HG02973 (cell line): ENCODE results near the gene ZSWIM7.

Experiments
- ATAC-seq: cut with Tn5 transposase; IDR thresholded peaks from one replicate; pipeline ENCODE4 v1.9.1; 2021; ENCODE audit warnings: moderate library complexity; ENCODE audit not compliant: unreplicated experiment

ZSWIM7 gene, protein sequence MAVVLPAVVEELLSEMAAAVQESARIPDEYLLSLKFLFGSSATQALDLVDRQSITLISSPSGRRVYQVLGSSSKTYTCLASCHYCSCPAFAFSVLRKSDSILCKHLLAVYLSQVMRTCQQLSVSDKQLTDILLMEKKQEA

DNA sequence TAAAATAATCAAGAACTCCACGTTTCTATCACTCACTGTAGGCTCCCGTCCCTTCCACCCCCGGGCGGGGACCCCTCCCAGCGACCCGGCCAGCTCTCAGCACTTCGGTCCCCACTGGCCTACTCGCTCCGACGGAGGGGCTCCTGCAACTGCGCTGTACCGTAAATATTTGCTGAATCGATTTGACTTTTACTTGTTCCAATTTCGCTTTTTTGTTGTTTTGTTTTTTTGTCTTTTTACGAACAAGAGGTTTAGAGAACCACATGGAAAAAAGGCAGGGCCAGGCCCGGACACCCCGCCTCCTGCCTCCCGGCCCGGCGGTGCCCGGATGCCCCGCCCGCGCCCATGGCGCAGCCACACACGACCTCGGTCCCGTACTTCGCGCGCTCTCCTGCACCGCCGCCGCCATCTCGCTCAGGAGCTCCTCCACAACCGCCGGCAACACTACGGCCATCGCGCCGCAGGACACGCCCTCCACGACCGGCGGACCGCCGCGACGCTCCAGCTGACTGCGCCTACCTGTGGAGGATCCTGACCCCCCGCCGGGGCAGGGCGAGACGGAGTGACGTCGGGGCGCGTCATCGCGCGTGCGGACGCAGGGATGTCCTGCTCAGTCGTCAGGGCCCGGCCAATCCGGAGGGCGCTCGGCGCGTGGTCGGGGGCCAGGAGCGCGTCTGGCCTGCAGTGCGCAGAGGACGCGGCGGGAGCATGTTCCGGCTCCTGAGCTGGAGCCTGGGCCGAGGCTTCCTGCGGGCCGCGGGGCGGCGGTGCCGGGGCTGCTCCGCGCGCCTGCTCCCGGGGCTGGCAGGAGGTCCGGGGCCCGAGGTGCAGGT is at the start of gene ZSWIM7, which contains the start of gene TTC19:
Gene ZSWIM7 (minus strand): TSS at position 564 of the 833 bp plus-strand sequence. CDS start 110 bp downstream, at position 454.
Gene TTC19 (plus strand): TSS at position 684 of the 833 bp plus-strand sequence. CDS start 25 bp downstream, at position 709.
- peak; percentile 91 for ATAC-seq

DNA sequence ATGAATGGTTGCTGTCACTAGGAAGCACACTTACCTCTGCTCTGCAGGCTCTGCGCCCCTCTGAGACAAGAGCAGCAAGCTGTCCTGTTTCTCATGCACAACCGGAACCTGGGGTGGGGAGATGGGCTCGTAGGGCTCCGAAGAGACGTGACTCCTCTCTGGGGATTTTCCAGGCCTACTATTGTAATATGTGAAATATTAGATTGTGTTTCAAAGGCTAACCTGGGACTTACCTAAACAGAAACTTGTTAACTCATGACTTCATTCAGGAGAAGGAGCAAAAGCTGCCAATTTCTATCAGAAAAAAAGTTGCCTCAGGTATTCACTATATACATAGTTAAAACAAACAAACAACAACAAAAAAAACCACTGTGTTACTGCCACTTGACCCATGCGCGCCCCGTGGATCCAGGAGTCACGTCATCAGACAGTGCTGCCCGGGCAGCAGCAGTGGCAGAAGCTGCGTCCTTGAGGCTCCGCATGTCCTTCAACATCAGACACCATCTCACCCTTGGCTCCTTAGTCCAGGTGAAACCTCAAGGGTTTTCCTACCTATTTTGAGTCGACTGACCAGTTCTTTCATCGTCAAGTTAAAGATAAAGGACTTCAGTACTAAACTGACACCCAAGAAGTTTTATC is 49.4 kb upstream of the ZSWIM7 start:
- ATAC-seq = no peak

DNA sequence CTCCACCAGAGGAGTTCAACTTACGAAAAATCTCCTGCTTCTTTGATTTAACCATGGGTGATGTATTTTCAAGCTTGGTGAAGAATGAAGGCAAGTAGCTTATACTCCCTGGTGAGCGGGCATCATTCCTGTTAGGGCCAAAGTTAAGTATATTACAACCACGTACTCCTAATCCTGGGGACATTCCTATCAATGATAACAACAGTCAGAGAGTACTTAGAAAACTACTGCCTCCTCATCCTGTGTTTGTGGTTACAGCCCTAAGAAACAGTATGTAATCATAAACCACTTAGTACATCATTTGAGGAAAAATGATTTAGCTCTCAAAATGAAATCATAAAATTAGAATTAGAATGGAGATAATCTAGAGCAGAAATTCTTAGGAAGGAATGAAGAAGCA is 47.5 kb upstream of the ZSWIM7 start:
- ATAC-seq = no peak

DNA sequence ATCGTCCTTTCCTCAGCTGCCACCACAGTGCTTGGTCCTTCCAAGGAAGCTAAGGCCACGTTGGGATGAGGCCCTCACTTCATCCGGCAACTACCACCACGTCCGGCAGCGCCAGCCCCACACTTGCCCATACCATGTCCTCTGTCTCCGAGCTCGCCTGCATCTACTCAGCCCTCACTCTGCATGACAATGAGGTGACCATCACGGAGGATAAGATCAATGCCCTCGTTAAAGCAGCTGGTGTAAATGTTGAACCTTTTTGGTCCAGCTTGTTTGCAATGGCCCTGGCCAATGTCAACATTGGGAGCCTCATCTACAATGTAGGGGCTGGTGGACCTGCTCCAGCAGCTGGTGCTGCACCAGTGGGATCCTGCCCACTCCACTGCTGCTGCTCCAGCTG is 45.0 kb upstream of the ZSWIM7 start:
- no peak for ATAC-seq

DNA sequence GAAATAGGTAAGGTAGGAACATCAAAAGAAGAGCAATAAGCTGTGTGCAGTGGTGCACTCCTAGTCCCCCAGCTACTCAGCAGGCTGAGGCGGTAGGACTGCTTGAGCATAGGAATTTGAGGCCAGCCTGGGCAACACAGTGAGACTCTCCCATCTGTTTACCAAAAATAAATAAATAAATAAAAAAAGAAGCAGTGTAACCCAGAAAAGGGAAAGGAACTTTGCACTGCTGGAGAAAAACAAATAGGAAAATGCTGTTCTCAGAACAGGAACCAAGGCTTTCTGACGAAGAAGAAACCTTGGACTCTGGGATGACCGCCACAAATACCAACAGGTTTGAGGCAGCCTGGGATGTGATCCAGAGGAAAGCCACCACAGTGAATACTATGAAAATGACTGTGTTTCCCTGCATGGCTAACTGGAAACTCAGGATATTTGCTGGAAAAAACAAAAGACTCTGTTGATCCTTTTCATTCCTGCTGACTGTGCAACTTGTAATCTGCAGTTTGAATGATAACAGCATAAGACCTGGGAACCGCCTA is 41.3 kb upstream of the ZSWIM7 start:
- no peak for ATAC-seq

DNA sequence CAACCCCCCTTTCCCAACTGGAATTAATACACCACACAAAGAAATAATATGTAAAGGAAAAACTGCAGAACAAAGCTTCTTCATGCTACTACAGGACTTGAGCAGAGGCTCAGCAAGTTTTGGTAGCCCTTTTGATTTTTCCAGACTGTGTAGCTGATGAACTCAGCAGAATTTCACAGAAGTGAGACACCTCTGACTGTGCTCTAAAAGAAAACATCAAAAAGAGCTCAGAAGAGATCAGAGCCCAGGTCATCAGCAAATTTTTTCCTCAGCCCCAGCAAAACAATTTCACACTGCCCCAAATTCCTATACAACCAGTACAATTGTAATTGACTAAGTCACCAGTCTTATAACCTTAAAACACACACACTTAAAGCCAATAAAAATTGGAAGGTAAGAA is 38.1 kb upstream of the ZSWIM7 start:
- no peak for ATAC-seq

DNA sequence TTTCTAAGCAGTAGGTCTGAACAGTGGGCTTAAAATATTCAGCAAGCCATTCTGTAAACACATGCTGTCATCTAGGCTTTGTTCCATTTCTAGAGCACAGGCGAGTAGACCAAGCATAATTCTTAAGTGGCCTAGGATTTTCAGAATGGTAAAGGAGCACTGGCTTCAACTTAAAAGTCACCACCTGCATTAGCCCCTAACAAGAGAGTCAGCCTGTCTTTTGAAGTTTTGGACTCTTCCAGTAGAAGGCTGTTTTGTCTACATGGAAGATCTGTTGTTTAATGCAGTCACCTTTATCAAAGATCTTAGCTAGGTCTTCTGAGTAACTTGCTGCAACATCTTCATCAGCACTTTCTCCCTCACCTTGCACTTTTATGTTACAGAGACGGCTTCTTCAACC is 36.8 kb upstream of the ZSWIM7 start:
- ATAC-seq = no peak

DNA sequence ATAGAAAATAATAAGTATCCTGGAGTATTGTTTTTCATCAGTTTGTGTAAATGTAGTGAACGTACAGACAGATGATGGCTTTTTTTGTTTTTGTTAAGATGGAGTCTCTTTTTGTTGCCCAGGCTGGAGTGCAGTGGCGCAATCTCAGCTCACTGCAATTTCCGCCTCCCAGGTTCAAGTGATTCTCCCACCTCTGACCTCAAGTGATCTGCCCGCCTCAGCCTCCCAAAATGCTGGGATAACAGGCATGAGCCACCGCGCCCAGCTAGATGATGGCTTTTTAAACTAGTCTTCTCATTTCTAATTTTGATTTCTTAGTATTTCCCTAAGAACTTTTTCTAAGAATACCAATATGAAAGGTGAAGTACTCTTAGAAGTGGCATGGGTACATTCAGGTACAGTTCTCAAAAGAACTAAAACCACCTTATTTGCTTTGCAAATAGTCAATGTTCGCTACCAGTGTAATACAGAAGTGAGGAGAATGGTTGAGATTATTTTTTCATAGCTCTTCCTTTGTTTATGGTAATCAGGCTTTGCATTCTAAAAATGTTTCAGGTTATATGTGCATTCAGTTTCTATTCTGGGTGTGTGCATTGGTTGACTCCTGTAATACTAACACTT is 34.3 kb upstream of the ZSWIM7 start:
- ATAC-seq = no peak

DNA sequence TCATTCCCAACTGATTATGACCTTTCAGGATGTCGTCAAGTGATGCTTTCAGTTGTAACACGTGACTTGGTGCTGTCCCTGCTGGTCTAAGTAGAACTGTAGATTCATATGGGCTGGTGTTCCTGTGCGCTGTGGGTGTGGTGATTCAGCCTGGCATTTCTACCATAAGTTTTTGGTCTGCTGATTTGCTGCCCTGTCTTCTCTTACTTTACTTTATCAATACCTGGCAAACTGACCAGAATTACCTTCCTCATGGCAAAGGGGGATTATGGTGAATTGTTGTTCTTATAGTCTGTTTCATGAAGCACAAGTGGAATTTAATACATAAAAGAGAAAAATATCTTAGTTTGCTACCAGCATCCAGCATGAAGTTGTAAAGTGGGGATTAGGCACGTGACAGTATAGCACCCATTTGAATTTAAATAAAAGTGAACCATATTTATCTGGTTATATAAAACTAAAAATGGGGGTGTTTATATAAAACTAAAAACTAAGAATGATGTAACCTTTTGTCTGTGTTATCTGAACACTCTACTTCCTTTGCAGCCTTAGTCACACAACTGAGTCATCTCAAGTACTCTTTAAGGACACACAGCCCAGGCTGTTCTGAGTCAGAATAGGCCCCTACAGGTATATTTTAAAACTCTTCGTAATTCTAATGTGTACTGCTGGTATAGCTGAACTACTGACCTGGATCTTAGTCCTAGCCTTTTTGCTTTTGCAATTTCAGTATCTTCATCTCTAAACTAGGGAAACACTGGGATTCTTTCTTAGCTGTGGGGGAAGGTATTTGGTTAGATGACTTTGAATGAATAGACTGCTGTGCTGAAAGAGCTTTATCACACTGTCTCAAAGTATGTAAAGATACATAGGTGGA is 28.4 kb upstream of the ZSWIM7 start:
- peak; percentile 86 for ATAC-seq

DNA sequence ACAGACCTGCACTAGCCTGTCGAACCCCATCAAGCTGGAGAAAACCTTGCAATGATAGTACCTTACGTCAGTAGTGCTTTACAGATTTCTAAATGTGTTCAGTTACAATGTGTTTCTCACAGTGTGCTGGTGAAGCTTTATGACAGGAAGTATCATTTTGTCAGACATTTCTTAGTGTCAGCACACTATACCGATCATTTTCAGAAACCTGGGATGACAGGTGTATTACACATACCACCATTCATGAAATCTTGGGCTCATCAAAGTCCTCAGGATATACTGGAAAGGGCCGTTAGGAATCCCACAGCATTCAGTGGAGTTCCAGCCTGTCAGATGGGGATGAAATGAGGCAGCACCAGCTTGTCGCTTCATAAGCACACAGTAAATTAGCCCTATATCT is 27.4 kb upstream of the ZSWIM7 start:
- ATAC-seq = no peak

DNA sequence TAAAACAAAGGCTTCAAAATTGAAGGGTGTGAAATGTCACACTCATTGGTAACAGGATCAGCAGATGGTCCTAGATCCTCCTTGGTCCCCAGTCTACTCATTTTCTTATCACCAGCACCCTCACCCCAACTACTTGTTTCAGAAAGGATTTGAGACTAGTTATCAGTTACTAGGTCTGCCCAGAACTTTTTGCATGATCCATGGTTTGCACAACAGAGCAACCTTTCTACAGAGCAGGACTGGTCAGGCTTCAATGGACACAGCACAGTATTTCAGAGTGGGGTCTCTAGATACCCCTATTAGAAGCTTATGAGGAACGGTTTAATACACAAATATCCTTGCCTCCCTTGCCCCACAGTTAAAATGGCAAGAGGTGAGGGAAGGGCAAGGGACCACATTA is 25.7 kb upstream of the ZSWIM7 start:
- no peak for ATAC-seq

DNA sequence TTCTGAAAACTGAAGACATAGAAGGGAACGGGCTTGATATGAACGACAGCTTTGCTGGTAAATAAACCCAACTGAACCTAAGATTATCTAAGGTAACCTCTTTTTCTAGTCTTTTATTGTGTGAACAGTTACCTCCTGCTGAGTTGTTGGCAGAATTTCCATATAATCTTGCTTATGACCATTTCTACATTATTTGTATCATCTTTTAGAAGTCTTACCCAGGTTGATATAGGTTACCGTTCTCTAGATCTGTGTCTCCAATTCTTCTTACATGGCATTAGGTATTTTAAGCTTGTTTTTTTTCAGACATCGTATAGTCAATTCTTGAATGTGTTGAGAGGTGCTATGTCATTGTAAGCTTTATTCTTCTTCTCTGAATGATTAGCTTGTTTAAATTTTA is 24.4 kb upstream of the ZSWIM7 start:
- ATAC-seq = no peak

DNA sequence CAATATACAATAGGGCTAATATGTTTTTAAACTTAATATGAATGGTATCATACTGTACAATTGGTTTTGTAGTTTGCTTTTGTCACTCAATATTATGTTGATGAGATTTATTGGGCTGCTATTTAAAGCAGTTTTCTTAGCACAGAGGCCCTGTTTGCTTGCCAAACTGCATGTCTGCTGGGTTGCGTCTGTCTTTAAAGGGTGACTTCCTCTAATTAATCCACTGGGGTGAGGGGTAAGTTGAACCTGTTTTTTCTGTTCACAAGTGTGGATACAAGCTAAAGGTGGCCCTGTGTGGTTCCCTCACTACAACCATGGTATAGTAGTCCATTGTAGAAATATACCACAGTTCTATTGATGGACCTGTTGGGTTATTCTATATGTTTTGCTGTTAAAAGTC is 19.8 kb upstream of the ZSWIM7 start:
- ATAC-seq = no peak

DNA sequence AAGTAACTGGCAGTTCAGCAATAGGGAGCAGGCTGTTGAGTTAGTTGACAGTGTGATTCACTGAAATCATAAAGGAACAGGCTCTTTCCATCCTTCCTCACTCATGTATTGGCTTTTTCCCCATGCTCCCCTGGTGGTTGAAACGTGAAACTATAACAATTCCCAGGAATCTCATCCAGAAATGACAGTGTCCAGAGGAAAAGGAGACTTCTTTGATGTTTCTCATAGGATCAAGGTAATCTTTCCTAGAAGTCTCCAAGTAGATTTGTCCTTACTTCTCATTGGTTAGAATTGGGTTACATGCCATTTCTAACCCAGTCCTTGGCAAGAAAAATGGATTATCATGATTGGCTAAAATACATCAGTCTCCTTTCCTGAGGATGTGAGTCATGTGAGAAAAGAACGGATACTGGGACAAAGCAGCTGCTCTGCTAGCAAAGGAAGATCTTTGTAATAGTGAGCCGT is 14.5 kb upstream of the ZSWIM7 start:
- ATAC-seq = no peak

DNA sequence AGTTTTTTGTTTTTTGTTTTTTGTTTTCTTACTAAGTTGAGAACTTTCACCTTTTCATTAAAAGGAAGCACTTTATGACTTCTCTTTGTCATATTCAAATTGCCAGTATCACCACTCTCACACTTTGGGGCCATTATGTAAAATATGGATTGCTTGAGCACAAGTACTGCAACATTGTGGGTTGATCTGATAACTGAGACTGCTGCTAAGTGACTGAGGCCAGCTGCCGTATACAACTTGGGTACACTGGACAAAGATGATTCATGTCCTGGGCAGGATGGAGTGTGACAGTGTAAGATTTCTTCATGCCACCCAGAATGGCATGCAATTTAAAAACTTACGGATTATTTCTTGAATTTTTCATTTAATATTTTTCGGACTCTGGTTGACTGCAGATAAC is 7.9 kb upstream of the ZSWIM7 start:
- no peak for ATAC-seq

DNA sequence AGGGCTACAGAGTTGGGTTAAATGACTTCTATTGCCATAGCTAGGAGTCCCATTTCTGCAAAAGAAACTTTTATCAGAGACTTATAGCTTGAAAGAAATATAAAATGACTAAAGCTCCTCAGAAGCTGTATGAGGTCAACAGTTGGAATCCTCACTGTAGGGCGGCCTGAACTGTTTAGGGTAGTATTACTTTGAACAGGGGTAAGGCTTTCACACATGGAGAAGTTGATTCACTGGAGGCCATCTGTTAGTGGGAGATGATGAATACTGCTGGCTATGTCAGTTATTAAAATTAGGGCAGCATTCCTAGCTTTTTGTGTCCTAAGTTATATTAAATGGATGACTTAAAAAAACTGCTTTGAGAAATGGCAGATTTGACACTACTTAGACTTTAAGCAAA is 6.1 kb upstream of the ZSWIM7 start:
- no peak for ATAC-seq

DNA sequence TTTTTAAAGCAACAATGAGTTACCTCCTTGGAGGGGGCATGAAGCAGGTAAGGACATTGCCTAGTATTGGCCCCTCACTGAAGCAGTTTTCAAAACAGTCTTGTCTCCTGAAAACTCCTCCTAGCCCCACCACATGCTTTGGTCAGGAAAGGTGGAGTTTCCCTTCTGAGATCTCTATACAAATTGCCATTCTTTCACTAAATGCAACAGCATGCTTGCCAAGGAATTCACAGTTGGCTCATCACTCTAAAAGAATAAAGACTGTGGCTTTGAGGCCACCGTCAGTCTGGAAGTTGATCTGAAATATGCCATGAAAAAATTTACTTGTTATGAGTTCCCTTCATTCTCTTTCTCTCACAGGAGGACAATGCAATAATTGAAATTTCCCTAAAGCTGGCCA is 4.3 kb upstream of the ZSWIM7 start:
- ATAC-seq = no peak

DNA sequence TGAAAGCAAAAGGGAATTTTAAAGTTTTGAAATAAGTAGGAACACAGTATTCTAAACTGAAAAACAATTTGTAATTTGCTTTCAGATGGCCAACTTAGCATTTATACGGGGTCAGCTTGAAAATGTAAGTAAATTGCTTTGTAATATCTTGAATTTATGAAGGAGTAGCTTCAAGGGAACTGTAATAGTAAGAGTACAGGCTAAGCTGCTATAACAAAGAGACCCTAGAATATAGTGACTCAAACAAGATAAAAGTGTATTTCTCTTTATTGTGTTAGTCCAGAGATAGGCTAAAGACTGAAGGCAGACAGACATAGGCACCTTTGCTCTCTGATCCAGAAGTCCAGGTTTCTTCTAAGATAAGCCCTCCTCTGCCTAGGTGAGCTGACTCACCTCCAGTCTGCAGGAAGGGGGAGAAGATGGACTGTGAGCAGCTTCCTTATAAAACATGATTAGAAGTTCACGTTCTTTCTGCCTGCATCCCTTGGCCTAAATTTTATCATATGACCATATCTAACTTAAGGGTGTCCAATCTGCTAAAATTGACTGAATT is 3.3 kb upstream of the ZSWIM7 start:
- ATAC-seq = no peak

DNA sequence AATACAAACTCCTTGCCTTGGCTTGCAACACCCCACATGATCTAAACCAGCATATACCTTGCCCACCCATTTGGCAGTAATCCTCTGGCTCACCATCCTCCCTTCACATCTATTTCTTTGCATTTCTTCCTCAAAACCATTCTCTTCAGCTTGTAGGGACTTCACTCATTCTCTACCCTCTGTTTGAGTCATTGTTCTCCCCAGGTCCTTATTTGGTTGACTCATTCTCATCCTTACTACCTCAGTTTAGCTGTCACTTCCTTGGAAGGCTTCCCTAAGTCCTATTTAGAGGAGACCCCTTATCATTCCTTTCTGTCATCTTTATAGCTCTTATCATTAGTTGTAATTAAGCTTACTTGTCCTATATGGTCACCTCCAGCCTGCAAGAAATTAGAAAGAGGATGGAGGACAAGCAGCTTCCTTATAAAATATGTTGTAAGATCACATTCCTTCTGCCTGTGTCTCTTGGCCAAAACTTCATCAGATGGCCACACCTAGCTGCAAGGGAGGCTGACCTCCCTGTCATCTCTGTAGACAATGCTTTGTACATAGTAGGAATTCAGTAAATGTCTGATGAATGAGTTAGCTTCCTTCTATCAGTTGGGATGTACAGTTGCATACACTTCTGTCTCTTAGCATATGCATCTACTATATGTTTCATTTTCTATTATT is 1.9 kb upstream of the ZSWIM7 start:
- ATAC-seq = no peak
